Measurements from ENCODE around the gene PTPRQ. TPM values are rescaled to one million over a fixed set of nuclear protein-coding genes. Genes with fewer than 3 reads are reported as not detected.

The PTPRQ gene
- total and polyA plus RNA-seq, 2 of the 8 experiments (the other 6 are each of a cell fraction or from before 2014, with no cell fraction given), result not detected

GRCh38 chr12:80490329-80490728 is 46.3 kb downstream of the PTPRQ start (continued):
- no peak for TF ChIP-seq POU5F1 (IDR thresholded peaks at IDR 0.05; ENCODE audit: low read depth, low read length)
- 0 out of 2 replicates have a peak, but pooled peaks have one; percentile 14 for TF ChIP-seq MAX (IDR thresholded peaks at IDR 0.05)
- no peak for TF ChIP-seq SIN3A (conservative IDR thresholded peaks at IDR 0.05 in 1 of 2, IDR thresholded peaks at IDR 0.05 in 1 of 2; ENCODE audit: low read depth in 1 of 2, low read length in 2 of 2)
- TF ChIP-seq JUN (IDR thresholded peaks at IDR 0.05; ENCODE audit: low read depth, low read length), result no peak

Data from H1 (cell line).